ENCODE data around the gene C1orf122.

DNA sequence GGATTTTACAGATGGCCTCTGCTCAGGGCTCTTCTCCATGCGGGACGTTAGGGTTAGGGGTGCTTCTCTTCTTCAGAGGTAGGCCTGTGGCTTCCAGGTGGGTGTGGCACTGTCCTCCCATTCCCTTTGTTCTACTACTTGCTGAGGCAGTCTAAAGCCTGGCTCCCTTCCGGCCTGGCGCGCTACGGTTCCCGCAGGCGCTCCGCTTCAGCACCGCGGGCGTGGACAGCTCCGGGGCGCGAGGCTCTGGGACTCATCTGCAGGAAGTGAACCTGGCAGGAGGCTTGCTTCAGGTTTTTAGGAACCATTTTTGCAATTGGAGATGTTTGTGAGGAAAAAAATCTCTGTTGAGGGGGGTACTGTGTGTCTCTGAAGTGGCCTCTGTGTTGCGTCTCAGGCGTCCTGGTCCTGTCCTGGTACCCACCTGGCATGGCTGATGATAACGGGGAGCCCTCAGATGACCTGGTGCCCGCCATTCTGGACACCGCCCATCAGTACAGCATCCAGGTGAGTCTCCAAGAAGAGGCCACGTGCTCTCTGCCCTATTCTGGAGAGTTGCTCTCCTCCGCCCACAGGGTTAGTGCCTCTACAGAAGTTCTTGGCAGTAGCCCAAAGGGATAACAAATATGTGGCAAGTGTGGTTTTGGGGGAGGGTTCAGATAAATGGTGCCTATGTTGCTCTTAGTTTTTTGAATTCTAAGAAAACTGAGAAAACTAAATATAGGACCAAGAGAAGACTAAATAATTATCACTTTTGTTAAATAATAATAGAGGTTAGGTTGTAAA, 12.1 kb upstream of the C1orf122 start:
- TF ChIP-seq, protein P1, sequence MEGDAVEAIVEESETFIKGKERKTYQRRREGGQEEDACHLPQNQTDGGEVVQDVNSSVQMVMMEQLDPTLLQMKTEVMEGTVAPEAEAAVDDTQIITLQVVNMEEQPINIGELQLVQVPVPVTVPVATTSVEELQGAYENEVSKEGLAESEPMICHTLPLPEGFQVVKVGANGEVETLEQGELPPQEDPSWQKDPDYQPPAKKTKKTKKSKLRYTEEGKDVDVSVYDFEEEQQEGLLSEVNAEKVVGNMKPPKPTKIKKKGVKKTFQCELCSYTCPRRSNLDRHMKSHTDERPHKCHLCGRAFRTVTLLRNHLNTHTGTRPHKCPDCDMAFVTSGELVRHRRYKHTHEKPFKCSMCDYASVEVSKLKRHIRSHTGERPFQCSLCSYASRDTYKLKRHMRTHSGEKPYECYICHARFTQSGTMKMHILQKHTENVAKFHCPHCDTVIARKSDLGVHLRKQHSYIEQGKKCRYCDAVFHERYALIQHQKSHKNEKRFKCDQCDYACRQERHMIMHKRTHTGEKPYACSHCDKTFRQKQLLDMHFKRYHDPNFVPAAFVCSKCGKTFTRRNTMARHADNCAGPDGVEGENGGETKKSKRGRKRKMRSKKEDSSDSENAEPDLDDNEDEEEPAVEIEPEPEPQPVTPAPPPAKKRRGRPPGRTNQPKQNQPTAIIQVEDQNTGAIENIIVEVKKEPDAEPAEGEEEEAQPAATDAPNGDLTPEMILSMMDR (IDR thresholded peaks at IDR 0.05) = no peak
- no peak for TF ChIP-seq POLR2A (IDR thresholded peaks at IDR 0.05)
